Measurements from ENCODE around the gene TRAK1. TPM values are rescaled to one million over a fixed set of nuclear protein-coding genes. Genes with fewer than 3 reads are reported as not detected.

TRAK1 gene
- total RNA-seq, 1 donor from 2014 or later = 169 TPM

Small RNA genes within 50 kb of the gene (small RNA-seq; reads per million reads assigned to genes)
- gene RNU4-78P (ENCODE audit: low replicate concordance) = 0.05 reads per million

Other genes with a start within 250 kb of the TRAK1 start
- gene ULK4, start 129.3 kb upstream of the TRAK1 start, total RNA-seq = 22.2 TPM
- gene CCK, start 174.8 kb downstream of the TRAK1 start, total RNA-seq = not detected